DOHH2 (cell line): ENCODE results near the gene L3MBTL4.
A peak's percentile ranks its signal among the peaks of the same experiment; 100 is the strongest.

ENCODE experiments used
- H3F3A ChIP-seq: fragments of 200-600 bp; sonication (generic), shearing (Covaris generic); 2 replicates; pipeline ENCODE4 v1.6.0; 2016; ENCODE audit warnings: antibody characterized with exemption, mild to moderate bottlenecking; ENCODE audit not compliant: control insufficient read depth, insufficient read depth
- H3K27ac ChIP-seq: fragments of 200-600 bp; sonication (generic); 2 replicates; pipeline ENCODE4 v1.5.1; 2014; ENCODE audit warnings: low read depth, mild to moderate bottlenecking, low read length, moderate library complexity
- H3K27me3 ChIP-seq: fragments of 200-600 bp; sonication (generic); 2 replicates; pipeline ENCODE4 v1.6.1; 2014; ENCODE audit warnings: mild to moderate bottlenecking, low read length, mixed read lengths; ENCODE audit not compliant: control insufficient read depth
- H3K36me3 ChIP-seq: fragments of 200-600 bp; sonication (generic); 2 replicates; pipeline ENCODE4 v1.6.1; 2014; ENCODE audit warnings: mild to moderate bottlenecking, low read length, moderate library complexity, mixed read lengths; ENCODE audit not compliant: control insufficient read depth
- H3K4me1 ChIP-seq: fragments of 200-600 bp; sonication (generic); 2 replicates; pipeline ENCODE4 v1.6.1; 2014; ENCODE audit warnings: mild to moderate bottlenecking, low read length, mixed read lengths; ENCODE audit not compliant: control insufficient read depth
- H3K4me2 ChIP-seq: fragments of 200-600 bp; sonication (generic); 2 replicates; pipeline ENCODE4 v1.6.0; 2014; ENCODE audit warnings: mild to moderate bottlenecking, low read length, moderate library complexity
- H3K4me3 ChIP-seq: fragments of 200-600 bp; sonication (generic); 2 replicates; pipeline ENCODE4 v1.5.1; 2014; ENCODE audit warnings: mild to moderate bottlenecking, low read length, mixed read lengths
- H3K79me2 ChIP-seq: fragments of 200-600 bp; sonication (generic); 2 replicates; pipeline ENCODE4 v1.6.1; 2014; ENCODE audit warnings: mild to moderate bottlenecking, low read length, mixed read lengths; ENCODE audit not compliant: control insufficient read depth
- H3K9me2 ChIP-seq: fragments of 200-600 bp; sonication (generic); replicated peaks from 2 replicates; pipeline ENCODE4 v1.6.1; 2014; ENCODE audit warnings: mild to moderate bottlenecking, low read length, mixed read lengths; ENCODE audit not compliant: control insufficient read depth
- H3K9me3 ChIP-seq: fragments of 200-600 bp; sonication (generic); 2 replicates; pipeline ENCODE4 v1.6.1; 2014; ENCODE audit warnings: antibody characterized with exemption, low read length, mixed read lengths; ENCODE audit not compliant: control insufficient read depth, insufficient read depth
- H4K20me1 ChIP-seq: fragments of 200-600 bp; sonication (generic); 2 replicates; pipeline ENCODE4 v1.6.0; 2014; ENCODE audit warnings: low read depth, mild to moderate bottlenecking, antibody characterized with exemption, low read length, moderate library complexity; ENCODE audit not compliant: control insufficient read depth, insufficient read depth
- CTCF ChIP-seq: fragments of 200-600 bp; sonication (generic); IDR thresholded peaks from one replicate; pipeline ENCODE4 v1.5.1; 2014; ENCODE audit warnings: antibody characterized with exemption, mild to moderate bottlenecking, low read depth, low read length; ENCODE audit not compliant: poor library complexity, severe bottlenecking
- EZH2phosphoT487 ChIP-seq: fragments of 200-600 bp; sonication (generic); IDR thresholded peaks from 2 replicates; pipeline ENCODE4 v1.6.1; 2017; ENCODE audit warnings: borderline replicate concordance, mild to moderate bottlenecking, antibody characterized with exemption, low read length, moderate library complexity, mixed read lengths

Gene L3MBTL4

DNA sequence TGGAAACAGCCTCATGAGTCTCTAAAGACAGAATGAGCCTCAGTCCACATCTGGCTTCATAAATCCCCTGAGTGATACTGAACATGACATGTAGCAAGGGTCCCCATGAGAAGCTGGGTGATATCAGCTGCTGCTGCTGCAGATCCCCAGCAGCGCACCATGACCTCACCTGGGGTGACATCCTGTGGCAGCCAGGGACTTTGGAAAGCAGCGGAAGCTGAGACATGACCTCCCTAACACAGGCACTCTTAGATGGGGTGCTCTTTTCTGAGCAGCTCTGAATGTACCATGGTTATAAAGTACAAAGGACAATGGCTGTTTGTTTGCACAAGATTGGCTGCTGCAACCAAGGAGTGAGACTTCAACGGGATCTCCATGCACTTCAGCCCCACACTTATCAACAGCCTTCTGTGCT lies 444.7 kb downstream of the L3MBTL4 start:
- Histone ChIP-seq H3K36me3 (no peaks in the 10 kb centered on the region), H3K79me2 (no peaks in the 10 kb centered on the region), H3K9me3 (no peaks in the 10 kb centered on the region), H3F3A (peaks cover 24% of the 10 kb centered on the region), H3K9me2 (no peaks in the 10 kb centered on the region), H3K4me3 (peak overlapping the region; percentile 35; the same call in 1 of the 2 replicates), H3K4me1 (peaks cover 57% of the 10 kb centered on the region), H3K27me3 (no peaks in the 10 kb centered on the region), H3K27ac (peak overlapping the region; percentile 89), H4K20me1 (no peaks in the 10 kb centered on the region), H3K4me2 (peak overlapping the region; percentile 89)
- TF ChIP-seq EZH2phosphoT487 (no peak), CTCF (no peak)

DNA sequence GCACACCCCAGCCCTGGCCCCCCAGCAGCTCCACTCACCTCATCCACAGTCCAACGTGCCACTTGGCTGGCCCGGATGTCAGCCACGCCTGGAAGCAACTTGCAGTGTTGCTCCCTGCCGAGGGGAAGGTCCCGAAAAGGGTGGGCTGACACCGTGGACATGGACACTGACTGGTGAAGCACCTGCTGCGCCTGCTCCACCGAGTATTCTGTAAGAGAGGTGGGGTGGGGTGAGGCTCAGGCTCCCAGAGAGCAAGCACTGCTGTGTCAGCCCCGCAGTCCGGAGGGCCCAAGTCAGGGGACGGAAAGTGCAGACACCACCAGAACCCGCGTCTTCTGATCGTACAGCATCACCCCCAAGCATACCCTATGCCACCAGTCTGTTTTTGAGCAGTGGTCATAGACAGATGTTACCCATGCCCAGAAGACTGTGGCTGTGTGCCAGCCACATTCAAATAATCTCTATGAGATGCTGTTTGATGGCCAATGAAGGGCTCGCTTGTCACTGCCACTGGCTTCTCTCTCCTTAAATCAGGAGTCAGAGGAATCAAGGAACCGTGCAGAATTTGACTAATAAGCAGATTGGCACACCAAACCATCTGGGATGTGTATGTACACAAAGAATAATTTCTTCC lies 445.2 kb downstream of the L3MBTL4 start:
- no peaks in the 10 kb centered on the region for H4K20me1 ChIP-seq
- peaks cover 20% of the 10 kb centered on the region for H3F3A ChIP-seq
- TF ChIP-seq CTCF (no peak), EZH2phosphoT487 (no peak)
- no peaks in the 10 kb centered on the region for H3K36me3 ChIP-seq
- no peak overlapping the region for H3K4me3 ChIP-seq
- H3K79me2 ChIP-seq: no peaks in the 10 kb centered on the region
- H3K9me2 ChIP-seq: no peaks in the 10 kb centered on the region
- peak overlapping the region; percentile 89; the same call in 1 of the 2 replicates for H3K4me2 ChIP-seq
- no peaks in the 10 kb centered on the region for H3K9me3 ChIP-seq
- H3K4me1 ChIP-seq: peaks cover 51% of the 10 kb centered on the region
- no peaks in the 10 kb centered on the region for H3K27me3 ChIP-seq
- peak overlapping the region; percentile 89; the same call in 1 of the 2 replicates for H3K27ac ChIP-seq

GRCh38 chr18:5967666-5968065 lies 447.0 kb downstream of the L3MBTL4 start:
- no peak overlapping the region for H3K4me2 ChIP-seq

More at GRCh38 chr18:5967666-5968065, 447.0 kb downstream of the L3MBTL4 start:
- no peaks in the 10 kb centered on the region for H3K79me2 ChIP-seq
- no peaks in the 10 kb centered on the region for H3K9me3 ChIP-seq
- no peaks in the 10 kb centered on the region for H4K20me1 ChIP-seq
- H3K4me3 ChIP-seq: no peak overlapping the region
- no peaks in the 10 kb centered on the region for H3K27me3 ChIP-seq
- peaks cover 33% of the 10 kb centered on the region for H3K4me1 ChIP-seq
- TF ChIP-seq EZH2phosphoT487 (no peak), CTCF (no peak)
- no peaks in the 10 kb centered on the region for H3K9me2 ChIP-seq
- no peaks in the 10 kb centered on the region for H3K36me3 ChIP-seq
- H3F3A ChIP-seq: peaks cover 7% of the 10 kb centered on the region
- H3K27ac ChIP-seq: no peak overlapping the region
